Liver (tissue), 9 donors: ENCODE data around the gene LRMDA. TPM values are rescaled to one million over a fixed set of nuclear protein-coding genes. Genes with fewer than 3 reads are reported as not detected.

Experiments used
- DNase-seq: peaks from one replicate; pipeline ENCODE4 v3.0.0-alpha.2; 2017; ENCODE audit warnings: low spot score
- H3K27ac ChIP-seq, 2 donors: one replicate each; pipeline ENCODE4 v1.7.0; 2013; ENCODE audit warnings: inconsistent platforms in 2 of 2, low read length in 2 of 2, control low read depth in 1 of 2, low read depth in 1 of 2, mild to moderate bottlenecking in 1 of 2
- H3K27me3 ChIP-seq, 4 donors: one replicate each; pipeline versions ENCODE4 v1.6.1 to v1.7.0; 2013; ENCODE audit warnings: low read length in 3 of 4, inconsistent platforms in 1 of 4, mild to moderate bottlenecking in 1 of 4, moderate library complexity in 1 of 4; ENCODE audit not compliant: control insufficient read depth in 4 of 4, insufficient read depth in 4 of 4
- H3K36me3 ChIP-seq, 4 donors: one replicate each; pipeline versions ENCODE4 v1.6.1 to v1.7.0; 2013; ENCODE audit warnings: low read length in 3 of 4, mild to moderate bottlenecking in 3 of 4, low read depth in 1 of 4, moderate library complexity in 1 of 4; ENCODE audit not compliant: control insufficient read depth in 4 of 4, insufficient read depth in 3 of 4
- H3K4me1 ChIP-seq, 4 donors: one replicate each; pipeline versions ENCODE4 v1.6.1 to v1.7.0; 2013; ENCODE audit warnings: low read length in 3 of 4, mild to moderate bottlenecking in 3 of 4, moderate library complexity in 1 of 4; ENCODE audit not compliant: control insufficient read depth in 4 of 4, insufficient read depth in 4 of 4
- H3K4me3 ChIP-seq, 3 donors: one replicate each; pipeline versions ENCODE4 v1.6.1 to v1.7.0; 2013; ENCODE audit warnings: low read length in 3 of 3, control low read depth in 1 of 3, low read depth in 1 of 3, mild to moderate bottlenecking in 1 of 3
- H3K9ac ChIP-seq, 2 donors: one replicate each; pipeline ENCODE4 v1.7.0; 2013; ENCODE audit warnings: low read length in 2 of 2, mild to moderate bottlenecking in 2 of 2, moderate library complexity in 2 of 2, control low read depth in 1 of 2, low read depth in 1 of 2
- H3K9me3 ChIP-seq, 4 donors: one replicate each; pipeline versions ENCODE4 v1.6.1 to v1.7.0; 2013; ENCODE audit warnings: low read length in 3 of 4; ENCODE audit not compliant: control insufficient read depth in 4 of 4
- ATF3 ChIP-seq: IDR thresholded peaks from 2 replicates; pipeline ENCODE4 v1.6.1; 2016; ENCODE audit warnings: antibody characterized with exemption
- CTCF ChIP-seq: fragments of 150-350 bp; IDR thresholded peaks from 2 replicates; pipeline ENCODE4 v1.5.1; 2017; ENCODE audit warnings: improper control_type of control experiment, low read depth, low read length; ENCODE audit not compliant: missing input control
- EGR1 ChIP-seq, 2 donors: IDR thresholded peaks; 2 replicates each; pipeline ENCODE4 v1.6.1; 2016 to 2018; ENCODE audit warnings: antibody characterized with exemption in 2 of 2, low read depth in 2 of 2
- FOXA2 ChIP-seq: IDR thresholded peaks from 2 replicates; pipeline ENCODE4 v1.6.1; 2016; ENCODE audit warnings: antibody characterized with exemption
- GABPA ChIP-seq, 2 donors: IDR thresholded peaks in 1 of 2; conservative IDR thresholded peaks in 1 of 2; 2 replicates each; pipeline ENCODE4 v1.6.1; 2016; ENCODE audit warnings: antibody characterized with exemption in 2 of 2, mild to moderate bottlenecking in 1 of 2, moderate library complexity in 1 of 2
- HNF4A ChIP-seq, 2 donors: conservative IDR thresholded peaks; 2 replicates each; pipeline ENCODE4 v1.6.1; 2016; ENCODE audit warnings: antibody characterized with exemption in 2 of 2, mild to moderate bottlenecking in 2 of 2
- HNF4G ChIP-seq: IDR thresholded peaks from 2 replicates; pipeline ENCODE4 v1.6.1; 2016; ENCODE audit warnings: antibody characterized with exemption
- JUND ChIP-seq, 2 donors: IDR thresholded peaks; 2 replicates each; pipeline ENCODE4 v1.6.1; 2016; ENCODE audit warnings: antibody characterized with exemption in 2 of 2
- MAX ChIP-seq: IDR thresholded peaks from 2 replicates; pipeline ENCODE4 v1.6.1; 2016; ENCODE audit warnings: antibody characterized with exemption
- NR2F2 ChIP-seq: IDR thresholded peaks from 2 replicates; pipeline ENCODE4 v1.6.1; 2016; ENCODE audit warnings: antibody characterized with exemption
- RAD21 ChIP-seq, 2 donors: IDR thresholded peaks; 2 replicates each; pipeline ENCODE4 v1.6.1; 2016; ENCODE audit warnings: antibody characterized with exemption in 2 of 2, mild to moderate bottlenecking in 2 of 2
- REST ChIP-seq: IDR thresholded peaks from 2 replicates; pipeline ENCODE4 v1.6.1; 2016; ENCODE audit warnings: antibody characterized with exemption, mild to moderate bottlenecking
- RXRA ChIP-seq, 2 donors: IDR thresholded peaks; 2 replicates each; pipeline ENCODE4 v1.6.1; 2017 to 2018; ENCODE audit warnings: antibody characterized with exemption in 2 of 2, mild to moderate bottlenecking in 1 of 2
- SP1 ChIP-seq: IDR thresholded peaks from 2 replicates; pipeline ENCODE4 v1.6.1; 2018; ENCODE audit warnings: antibody characterized with exemption, mild to moderate bottlenecking
- YY1 ChIP-seq: IDR thresholded peaks from 2 replicates; pipeline ENCODE4 v1.6.1; 2016; ENCODE audit warnings: antibody characterized with exemption, mild to moderate bottlenecking
- ZBTB33 ChIP-seq: IDR thresholded peaks from 2 replicates; pipeline ENCODE4 v1.6.1; 2016; ENCODE audit warnings: antibody characterized with exemption
- WGBS: extraction: QIAGEN DNeasy Blood & Tissue Kit; methylation state at CpG from one replicate; pipeline ENCODE4 v1.1.7; 2013; 5-methylcytosine and 5-hydroxymethylcytosine counted together
- polyA plus RNA-seq, 2 donors: library from polyadenylated mRNA; stranded (reverse) in 1 of 2; unstranded in 1 of 2; fragments of 200-250 nt in 1 of 2; fragments of >200 nt in 1 of 2; fragmentation: Nextera tagmentation in 1 of 2; extraction: Ambion mirVana in 1 of 2; gene quantifications; one replicate each; pipeline versions ENCODE4 v1.2.1 to v1.2.3, GENCODE V29; 2013 to 2015
- total RNA-seq, 2 donors: library from RNA; depleted of rRNA; stranded (reverse); fragments of >200 nt; gene quantifications; one replicate each; pipeline ENCODE4 v1.2.3, GENCODE V29; 2014
- donor health status: healthy.
- donor health status: healthy.
- donor health status: healthy.
- donor health status: healthy.
- donor health status: healthy.

The LRMDA gene
- total and polyA plus RNA-seq, 4 donors: 7.9 to 15.8 (median 11.3) TPM

GRCh38 chr10:75450075-75450445 is 18.6 kb downstream of the LRMDA start:
- Histone ChIP-seq H3K4me1 (no peaks in the 10 kb centered on the region), H3K9ac (no peak overlapping the region), H3K27me3 (no peaks in the 10 kb centered on the region), H3K4me3 (no peak overlapping the region), H3K9me3 (peaks cover 0 to 2% (median under 1%) of the 10 kb centered on the region in 4 donors), H3K36me3 (peaks cover 0 to 6% (median 3%) of the 10 kb centered on the region in 4 donors), H3K27ac (no peak overlapping the region)
- TF ChIP-seq SP1 (no peak), RXRA (IDR thresholded peaks at IDR 0.05) (no peak), RAD21 (IDR thresholded peaks at IDR 0.05) (no peak), MAX (no peak), EGR1 (IDR thresholded peaks at IDR 0.05; ENCODE audit: low read depth in 2 of 2) (no peak), YY1 (no peak), REST (no peak), NR2F2 (no peak), JUND (IDR thresholded peaks at IDR 0.05) (no peak), GABPA (IDR thresholded peaks at IDR 0.05 in 1 of 2, conservative IDR thresholded peaks at IDR 0.05 in 1 of 2) (no peak), HNF4A (conservative IDR thresholded peaks at IDR 0.05) (no peak), HNF4G (no peak), ATF3 (no peak), CTCF (no peak), FOXA2 (no peak), ZBTB33 (no peak)
- no peak for DNase-seq
- WGBS: 72% methylated on average over 4 of the region's 4 CpGs
